Memory B cell (primary cell): ENCODE results near the gene TIAM1.

Experiments used
- ATAC-seq: fragments of 150-1000 bp; cut with Tn5 transposase; 2 replicates; pipeline ENCODE4 v1.10.0; 2021; ENCODE audit warnings: low read depth, mild to moderate bottlenecking, moderate library complexity
- DNase-seq, 2 donors: peaks; one replicate each; pipeline ENCODE4 v3.0.0; 2022; ENCODE audit warnings: low spot score in 2 of 2
- H3K27ac Mint-ChIP-seq: one replicate; pipeline ENCODE4 v1.8.0; 2022; ENCODE audit warnings: mild to moderate bottlenecking, moderate library complexity, mixed read lengths
- H3K27me3 Mint-ChIP-seq: one replicate; pipeline ENCODE4 v1.8.0; 2022; ENCODE audit warnings: mixed read lengths
- H3K36me3 Mint-ChIP-seq: one replicate; pipeline ENCODE4 v1.8.0; 2022; ENCODE audit warnings: mild to moderate bottlenecking, mixed read lengths
- H3K4me1 Mint-ChIP-seq: one replicate; pipeline ENCODE4 v1.8.0; 2022; ENCODE audit warnings: mixed read lengths
- H3K4me3 Mint-ChIP-seq: one replicate; pipeline ENCODE4 v1.8.0; 2022; ENCODE audit warnings: mild to moderate bottlenecking, moderate library complexity, mixed read lengths
- H3K9me3 Mint-ChIP-seq: one replicate; pipeline ENCODE4 v1.8.0; 2022; ENCODE audit warnings: mixed read lengths

TIAM1 gene

GRCh38 chr21:31090376-31090775 lies 253.7 kb downstream of the TIAM1 start:
- Mint-ChIP-seq H3K9me3 (peaks cover 7% of the 10 kb centered on the region), H3K27me3 (peaks cover 2% of the 10 kb centered on the region), H3K4me3 (no peak overlapping the region), H3K27ac (no peak overlapping the region), H3K4me1 (peaks cover 3% of the 10 kb centered on the region), H3K36me3 (no peaks in the 10 kb centered on the region)
- no peak for ATAC-seq
- DNase-seq = no peak

DNA sequence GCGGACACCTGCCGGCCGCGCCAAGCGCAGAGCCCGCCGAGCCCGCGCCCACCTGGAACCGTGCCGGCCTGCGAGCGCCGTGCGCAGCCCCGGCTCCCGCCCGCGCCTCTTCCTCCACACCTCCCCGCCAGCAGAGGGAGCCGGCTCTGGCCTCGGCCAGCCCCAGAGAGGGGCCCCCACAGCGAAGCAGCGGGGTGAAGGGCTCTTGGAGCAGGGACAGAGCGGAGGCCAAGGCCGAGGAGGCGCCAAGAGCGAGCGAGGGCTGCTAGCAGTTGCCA lies 255.6 kb downstream of the TIAM1 start:
- Mint-ChIP-seq H3K36me3 (no peaks in the 10 kb centered on the region), H3K27me3 (no peaks in the 10 kb centered on the region), H3K9me3 (peaks cover 4% of the 10 kb centered on the region), H3K4me3 (no peak overlapping the region), H3K27ac (no peak overlapping the region), H3K4me1 (peaks cover 3% of the 10 kb centered on the region)
- DNase-seq = no peak
- no peak for ATAC-seq

- H3K27me3 Mint-ChIP-seq = no peaks in the 10 kb centered on the region
- DNase-seq (no peak), ATAC-seq (no peak)
- H3K4me1 Mint-ChIP-seq = peaks cover 3% of the 10 kb centered on the region
- H3K27ac Mint-ChIP-seq = no peak overlapping the region
- peaks cover 4% of the 10 kb centered on the region for H3K9me3 Mint-ChIP-seq
- H3K4me3 Mint-ChIP-seq = no peak overlapping the region
- H3K36me3 Mint-ChIP-seq = no peaks in the 10 kb centered on the region
Measured at GRCh38 chr21:31087639-31088473, 256.2 kb downstream of the TIAM1 start.

- no peak for DNase-seq
- peaks cover 2% of the 10 kb centered on the region for H3K9me3 Mint-ChIP-seq
- H3K36me3 Mint-ChIP-seq = no peaks in the 10 kb centered on the region
- H3K4me1 Mint-ChIP-seq = peaks cover 3% of the 10 kb centered on the region
- H3K27me3 Mint-ChIP-seq = no peaks in the 10 kb centered on the region
- H3K27ac Mint-ChIP-seq = no peak overlapping the region
- H3K4me3 Mint-ChIP-seq = no peak overlapping the region
- ATAC-seq = no peak
Measured at GRCh38 chr21:31084689-31085088, 259.4 kb downstream of the TIAM1 start.

- no peaks in the 10 kb centered on the region for H3K36me3 Mint-ChIP-seq
- no peak overlapping the region for H3K4me3 Mint-ChIP-seq
- H3K9me3 Mint-ChIP-seq = no peaks in the 10 kb centered on the region
- no peaks in the 10 kb centered on the region for H3K4me1 Mint-ChIP-seq
- ATAC-seq = no peak
- no peak for DNase-seq
- H3K27ac Mint-ChIP-seq = no peak overlapping the region
- peaks cover 2% of the 10 kb centered on the region for H3K27me3 Mint-ChIP-seq
Measured at GRCh38 chr21:31078796-31079195, 265.3 kb downstream of the TIAM1 start.

GRCh38 chr21:31078216-31078615 lies 265.8 kb downstream of the TIAM1 start:
- Mint-ChIP-seq H3K4me3 (no peak overlapping the region), H3K4me1 (no peaks in the 10 kb centered on the region), H3K36me3 (no peaks in the 10 kb centered on the region), H3K27me3 (peaks cover 2% of the 10 kb centered on the region), H3K9me3 (no peaks in the 10 kb centered on the region), H3K27ac (no peak overlapping the region)
- DNase-seq = no peak
- ATAC-seq = no peak

- no peak overlapping the region for H3K4me3 Mint-ChIP-seq
- no peaks in the 10 kb centered on the region for H3K4me1 Mint-ChIP-seq
- DNase-seq = no peak
- no peaks in the 10 kb centered on the region for H3K36me3 Mint-ChIP-seq
- no peak overlapping the region for H3K27ac Mint-ChIP-seq
- peaks cover 3% of the 10 kb centered on the region for H3K27me3 Mint-ChIP-seq
- ATAC-seq = no peak
- no peaks in the 10 kb centered on the region for H3K9me3 Mint-ChIP-seq
Measured at GRCh38 chr21:31075848-31076247, 268.2 kb downstream of the TIAM1 start.

DNA sequence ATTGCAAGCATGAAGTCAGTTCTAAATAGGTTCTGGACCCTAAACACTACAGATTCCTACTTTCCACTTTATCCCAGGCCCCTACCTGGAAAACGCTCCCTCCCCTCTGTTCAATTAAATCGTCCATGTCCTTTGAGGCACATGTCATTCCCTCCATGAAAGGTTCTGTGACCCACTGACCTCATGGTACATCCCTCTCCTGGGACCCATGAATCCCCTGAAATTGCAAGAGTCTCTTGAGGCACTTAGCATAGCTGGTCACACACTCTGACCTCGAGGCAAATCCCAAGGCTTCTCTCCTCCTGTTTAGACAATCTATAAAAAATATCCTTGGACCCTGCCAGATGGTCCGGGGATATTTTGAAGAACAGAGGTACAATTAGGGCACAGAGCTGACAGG lies 271.5 kb downstream of the TIAM1 start:
- Mint-ChIP-seq H3K4me1 (no peaks in the 10 kb centered on the region), H3K27me3 (peaks cover 1% of the 10 kb centered on the region), H3K4me3 (no peak overlapping the region), H3K9me3 (no peaks in the 10 kb centered on the region), H3K27ac (no peak overlapping the region), H3K36me3 (no peaks in the 10 kb centered on the region)
- DNase-seq (no peak), ATAC-seq (no peak)
